Bronchial epithelial cell (primary cell): ENCODE data around the gene SAMD4A. TPM values are rescaled to one million over a fixed set of nuclear protein-coding genes. Genes with fewer than 3 reads are reported as not detected.
A peak's percentile ranks its signal among the peaks of the same experiment; 100 is the strongest.

Experiments
- DNase-seq: peaks from one replicate; pipeline ENCODE4 v3.0.0-alpha.2; 2010; ENCODE audit warnings: low read depth
- FAIRE-seq: peaks from 2 replicates; lab custom pipeline; 2011; peaks lifted over from hg19 to GRCh38; lab: Jason Lieb, UNC
- H3K27me3 ChIP-seq: 2 replicates; pipeline ENCODE4 v1.5.1; 2011; ENCODE audit warnings: low read length; ENCODE audit not compliant: control insufficient read depth, insufficient read depth
- H3K36me3 ChIP-seq: 2 replicates; pipeline ENCODE4 v1.5.1; 2011; ENCODE audit warnings: low read length; ENCODE audit not compliant: control insufficient read depth, insufficient read depth
- H3K4me3 ChIP-seq: 2 replicates; pipeline ENCODE4 v1.5.1; 2011; ENCODE audit warnings: mild to moderate bottlenecking, low read depth, low read length, control low read depth
- total RNA-seq: library from RNA; depleted of rRNA; stranded (reverse); fragments of >200 nt; gene quantifications from 2 replicates; pipeline ENCODE4 v1.2.1, GENCODE V29; 2014
- TF ChIP-seq, protein P1 (sequence below): IDR thresholded peaks from 2 replicates; pipeline ENCODE4 v1.5.1; 2011; ENCODE audit warnings: mild to moderate bottlenecking, moderate library complexity, low read length, control low read depth, inconsistent platforms; ENCODE audit not compliant: insufficient read depth, severe bottlenecking

SAMD4A gene
- total RNA-seq, 1 donor from 2014 or later: 13.4 TPM

- TF ChIP-seq, protein P1, sequence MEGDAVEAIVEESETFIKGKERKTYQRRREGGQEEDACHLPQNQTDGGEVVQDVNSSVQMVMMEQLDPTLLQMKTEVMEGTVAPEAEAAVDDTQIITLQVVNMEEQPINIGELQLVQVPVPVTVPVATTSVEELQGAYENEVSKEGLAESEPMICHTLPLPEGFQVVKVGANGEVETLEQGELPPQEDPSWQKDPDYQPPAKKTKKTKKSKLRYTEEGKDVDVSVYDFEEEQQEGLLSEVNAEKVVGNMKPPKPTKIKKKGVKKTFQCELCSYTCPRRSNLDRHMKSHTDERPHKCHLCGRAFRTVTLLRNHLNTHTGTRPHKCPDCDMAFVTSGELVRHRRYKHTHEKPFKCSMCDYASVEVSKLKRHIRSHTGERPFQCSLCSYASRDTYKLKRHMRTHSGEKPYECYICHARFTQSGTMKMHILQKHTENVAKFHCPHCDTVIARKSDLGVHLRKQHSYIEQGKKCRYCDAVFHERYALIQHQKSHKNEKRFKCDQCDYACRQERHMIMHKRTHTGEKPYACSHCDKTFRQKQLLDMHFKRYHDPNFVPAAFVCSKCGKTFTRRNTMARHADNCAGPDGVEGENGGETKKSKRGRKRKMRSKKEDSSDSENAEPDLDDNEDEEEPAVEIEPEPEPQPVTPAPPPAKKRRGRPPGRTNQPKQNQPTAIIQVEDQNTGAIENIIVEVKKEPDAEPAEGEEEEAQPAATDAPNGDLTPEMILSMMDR: no peak
- no peak overlapping the region for H3K4me3 ChIP-seq
- no peaks in the 10 kb centered on the region for H3K36me3 ChIP-seq
- no peak for FAIRE-seq
- no peaks in the 10 kb centered on the region for H3K27me3 ChIP-seq
- DNase-seq: no peak
These were observed 76.8 kb downstream of the SAMD4A start for GRCh38 chr14:54643696-54644176.

DNA sequence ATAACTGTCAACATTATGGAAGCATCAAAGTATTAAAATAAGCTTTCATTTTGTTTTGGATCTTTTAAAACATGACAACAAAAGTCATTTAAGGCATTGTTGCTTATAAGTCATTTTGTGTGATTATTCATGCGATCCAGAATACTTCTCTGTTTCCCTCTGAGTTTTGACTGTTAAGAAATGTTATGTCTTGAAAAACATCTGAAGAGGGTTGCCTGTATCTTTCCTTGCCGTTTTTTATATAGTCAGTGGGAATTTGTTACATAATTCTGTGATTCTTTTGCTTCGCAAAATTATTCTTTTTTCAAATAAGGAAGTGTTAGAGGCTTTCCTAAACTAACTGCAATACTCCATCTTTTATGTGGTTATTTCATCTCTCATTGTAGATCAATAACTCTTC is 78.7 kb downstream of the SAMD4A start:
- no peaks in the 10 kb centered on the region for H3K36me3 ChIP-seq
- no peaks in the 10 kb centered on the region for H3K27me3 ChIP-seq
- TF ChIP-seq, protein P1: no peak
- FAIRE-seq: no peak
- no peak overlapping the region for H3K4me3 ChIP-seq
- DNase-seq: no peak

GRCh38 chr14:54646626-54647025 is 79.7 kb downstream of the SAMD4A start:
- Histone ChIP-seq H3K27me3 (no peaks in the 10 kb centered on the region), H3K36me3 (no peaks in the 10 kb centered on the region), H3K4me3 (no peak overlapping the region)
- DNase-seq (no peak), FAIRE-seq (no peak)
- TF ChIP-seq, protein P1: no peak

- Histone ChIP-seq H3K27me3 (no peaks in the 10 kb centered on the region), H3K4me3 (no peak overlapping the region), H3K36me3 (no peaks in the 10 kb centered on the region)
- TF ChIP-seq, protein P1: no peak
- FAIRE-seq (no peak), DNase-seq (no peak)
These were observed 80.5 kb downstream of the SAMD4A start for GRCh38 chr14:54647378-54647777.

DNA sequence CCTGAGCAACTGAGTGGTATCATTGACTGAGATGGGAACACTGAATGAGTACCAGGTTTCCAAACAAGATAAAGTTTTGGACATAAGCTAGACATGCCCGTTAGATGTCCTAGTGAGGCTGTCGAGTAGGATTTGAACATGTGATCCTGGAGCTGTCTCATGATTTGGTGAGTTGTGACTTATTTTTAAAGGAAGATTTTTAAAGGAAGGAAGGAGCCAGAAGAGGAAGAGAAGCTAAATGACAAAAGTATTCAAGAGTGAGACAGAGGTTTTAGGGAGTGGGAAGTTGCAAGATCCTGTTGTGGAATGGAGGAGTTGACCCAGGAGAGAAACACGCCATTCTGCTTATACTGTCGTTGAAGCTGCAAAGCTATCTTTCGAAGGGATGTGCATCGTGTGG is 82.1 kb downstream of the SAMD4A start:
- DNase-seq: no peak
- no peak for FAIRE-seq
- TF ChIP-seq, protein P1: no peak

GRCh38 chr14:54650331-54650958 is 83.5 kb downstream of the SAMD4A start:
- TF ChIP-seq, protein P1: no peak
- H3K36me3 ChIP-seq: no peaks in the 10 kb centered on the region
- H3K4me3 ChIP-seq: no peak overlapping the region
- DNase-seq (peak; percentile 74), FAIRE-seq (no peak)
- H3K27me3 ChIP-seq: no peaks in the 10 kb centered on the region

More for the DNA sequence above, 82.1 kb downstream of the SAMD4A start:
- Histone ChIP-seq H3K36me3 (no peaks in the 10 kb centered on the region), H3K27me3 (no peaks in the 10 kb centered on the region), H3K4me3 (no peak overlapping the region)
